Iris pigment epithelial cell (primary cell): Measurements from ENCODE around the gene DNMT3A.

Source experiments
- DNase-seq: peaks from one replicate; pipeline ENCODE4 v3.0.0-alpha.2; 2011; ENCODE audit warnings: low read depth

Gene DNMT3A

DNA sequence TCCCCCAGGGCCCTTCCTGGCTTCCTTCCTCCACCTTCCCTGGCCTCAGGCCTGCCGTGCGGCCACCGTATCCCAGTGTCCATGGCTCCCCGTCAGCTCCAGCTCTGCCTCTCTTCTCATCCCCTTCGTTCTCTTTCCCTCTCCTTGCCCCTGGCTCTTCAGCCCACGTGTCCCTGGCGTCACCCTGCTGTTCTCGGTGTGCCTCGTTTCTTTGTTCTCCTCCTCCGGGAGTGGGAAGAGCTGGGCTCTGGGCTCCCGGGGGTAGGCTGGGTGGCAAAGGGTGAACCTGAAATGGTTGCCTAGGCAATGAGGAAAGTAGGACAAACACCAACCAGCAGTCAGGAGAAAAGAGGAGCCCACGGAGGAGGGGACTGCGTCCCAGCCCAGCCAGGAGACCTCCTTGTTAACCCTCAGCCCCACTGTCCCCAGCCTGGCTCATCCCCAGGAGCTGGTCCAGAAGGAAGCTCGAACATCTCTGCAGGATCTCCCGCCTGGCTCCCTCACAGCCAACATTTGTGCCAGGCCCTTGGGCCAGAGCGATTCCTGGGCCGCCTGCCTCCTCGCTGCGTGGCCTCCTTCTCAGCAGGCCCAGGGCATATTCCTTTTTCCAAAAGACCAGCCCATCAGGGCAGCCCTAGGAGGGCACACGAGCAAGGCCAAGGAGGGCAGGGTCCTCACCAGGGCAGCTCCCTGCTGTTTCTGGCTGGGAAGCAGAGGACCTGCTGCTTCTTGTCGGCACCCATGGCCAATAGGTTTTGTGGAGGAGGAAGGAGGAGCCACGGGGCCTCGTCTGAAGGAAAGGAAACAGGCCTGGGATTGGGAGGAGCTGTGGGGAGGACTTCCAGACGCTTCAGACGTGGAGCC, 30.9 kb upstream of the DNMT3A start:
- DNase-seq: no peak

DNA sequence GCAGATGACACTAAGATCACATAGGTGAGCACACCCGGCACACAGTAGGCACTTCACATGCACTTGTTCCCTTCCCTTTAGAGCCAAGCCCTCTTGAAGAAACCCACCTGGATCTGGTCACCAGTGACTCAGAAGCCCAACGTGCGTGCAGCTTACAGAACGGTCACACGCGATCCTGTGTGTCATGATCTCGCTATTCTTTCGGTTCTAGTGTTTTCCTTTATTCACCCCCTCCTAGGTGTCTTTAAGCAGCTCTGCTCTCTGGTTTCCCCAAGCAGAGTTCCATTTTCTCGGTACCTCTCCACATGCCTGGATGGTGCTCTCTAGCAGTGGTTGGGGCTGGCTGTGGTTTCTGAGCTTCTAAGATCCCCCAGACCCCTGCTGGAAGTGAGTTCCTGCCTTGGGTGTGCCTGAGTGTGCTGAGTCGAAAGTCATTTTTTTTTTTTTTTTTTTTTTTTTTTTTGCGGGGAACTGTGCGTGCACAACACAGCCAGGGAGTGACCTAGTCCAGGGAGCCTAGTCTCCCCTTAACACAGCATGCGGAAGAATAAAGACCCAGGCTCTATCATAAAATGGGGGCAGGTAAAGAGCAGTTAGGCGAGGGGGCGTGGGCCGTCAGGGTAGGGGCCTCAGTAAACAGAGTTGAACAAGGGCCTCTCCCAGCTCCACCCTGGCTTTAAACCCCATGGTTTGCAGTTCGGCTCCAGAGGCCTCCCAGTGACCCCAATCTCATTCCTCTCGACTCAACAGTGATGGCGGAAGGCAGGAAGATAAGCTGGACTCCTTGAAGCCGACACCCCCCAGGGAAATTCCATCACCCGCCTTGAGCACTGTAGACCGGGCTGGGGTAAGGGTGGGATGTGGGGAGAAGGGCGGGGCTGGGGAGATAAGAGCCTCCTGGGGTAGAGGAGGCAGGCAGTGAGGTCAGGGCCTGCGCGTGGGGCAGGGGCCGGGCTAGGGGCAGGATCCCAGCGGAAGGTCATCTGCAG, 29.8 kb upstream of the DNMT3A start:
- DNase-seq: no peak

DNA sequence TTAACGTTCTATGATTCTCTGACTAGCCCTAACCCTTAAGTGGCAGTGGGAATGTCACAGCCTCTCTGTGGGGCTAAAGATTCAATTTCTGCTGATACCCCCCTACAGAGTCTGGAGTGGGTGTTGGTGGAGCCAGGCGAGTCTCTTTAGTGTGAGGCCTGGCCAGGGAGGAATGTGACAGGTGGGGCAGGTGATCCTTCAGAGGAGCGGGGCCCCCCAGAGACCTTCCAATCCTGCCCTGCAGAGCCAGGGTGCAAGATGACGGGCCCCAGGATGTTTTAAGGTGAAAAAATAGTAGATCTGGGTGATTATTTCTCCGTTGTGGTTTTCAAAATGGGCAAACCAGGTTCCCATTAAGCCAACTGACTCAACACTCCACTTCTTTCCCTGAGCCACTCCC, 28.2 kb upstream of the DNMT3A start:
- DNase-seq: no peak

DNA sequence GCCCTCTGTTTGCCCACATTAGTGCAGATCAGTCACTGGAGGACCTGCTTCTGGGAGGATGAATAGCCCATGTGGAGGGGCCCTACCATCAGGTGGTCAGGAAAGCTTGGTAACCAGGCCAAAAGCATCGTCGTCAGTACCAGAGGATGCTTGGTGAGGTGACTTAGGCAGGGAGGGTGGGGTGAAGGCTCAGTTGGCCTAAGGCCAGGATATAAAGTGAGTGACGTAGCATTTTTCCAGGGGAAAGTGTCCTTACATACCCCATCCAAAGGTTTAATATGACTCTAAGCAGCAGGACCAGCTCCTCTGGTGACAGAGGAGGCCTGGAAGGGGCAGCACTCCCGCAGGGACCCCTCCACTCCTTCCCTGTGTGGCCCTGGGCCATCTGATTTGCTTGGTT, 27.7 kb upstream of the DNMT3A start:
- DNase-seq: no peak

DNA sequence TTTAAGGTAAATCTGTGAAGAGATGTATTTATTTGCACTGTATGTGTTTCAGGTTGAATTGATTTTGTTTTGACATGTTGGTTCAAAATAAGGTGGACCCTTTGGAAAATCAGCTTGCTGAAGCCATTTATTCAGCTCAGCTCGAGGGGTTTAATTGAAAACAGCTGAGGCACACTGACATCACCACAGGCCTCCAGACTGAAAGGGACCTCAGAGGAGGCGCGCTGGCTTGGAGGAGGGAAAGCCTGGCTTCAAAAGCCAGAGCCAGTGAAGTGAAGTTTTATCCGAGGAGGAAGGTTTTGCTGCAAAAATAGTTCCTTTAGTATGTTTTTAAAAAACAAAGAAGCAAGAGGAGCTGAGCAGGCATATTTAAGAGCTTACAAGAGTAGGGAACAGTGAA, 26.9 kb upstream of the DNMT3A start:
- DNase-seq: no peak

- DNase-seq: no peak
These were observed 25.6 kb upstream of the DNMT3A start for GRCh38 chr2:25367296-25367695.

GRCh38 chr2:25366629-25367028, 24.9 kb upstream of the DNMT3A start:
- no peak for DNase-seq

DNA sequence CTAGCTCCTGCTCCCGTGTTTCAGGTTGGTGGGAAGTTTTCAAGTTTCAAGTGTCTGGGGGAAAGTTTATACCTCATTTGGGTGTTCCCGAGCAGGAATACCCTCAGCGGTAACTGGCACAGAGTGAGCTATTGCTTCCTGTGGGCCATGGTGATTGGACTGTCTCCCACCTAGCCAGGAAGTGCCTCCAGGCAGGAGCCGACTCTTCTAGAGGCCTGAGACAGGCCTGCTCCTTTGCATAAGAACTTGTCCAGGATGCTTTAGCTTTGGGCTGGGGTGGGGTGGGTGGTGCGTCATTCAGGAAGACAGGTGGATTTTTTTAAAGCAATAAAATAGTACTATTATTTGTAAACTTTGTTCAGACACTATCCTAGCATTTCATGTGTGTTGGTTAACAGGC, 23.5 kb upstream of the DNMT3A start:
- DNase-seq: no peak

DNA sequence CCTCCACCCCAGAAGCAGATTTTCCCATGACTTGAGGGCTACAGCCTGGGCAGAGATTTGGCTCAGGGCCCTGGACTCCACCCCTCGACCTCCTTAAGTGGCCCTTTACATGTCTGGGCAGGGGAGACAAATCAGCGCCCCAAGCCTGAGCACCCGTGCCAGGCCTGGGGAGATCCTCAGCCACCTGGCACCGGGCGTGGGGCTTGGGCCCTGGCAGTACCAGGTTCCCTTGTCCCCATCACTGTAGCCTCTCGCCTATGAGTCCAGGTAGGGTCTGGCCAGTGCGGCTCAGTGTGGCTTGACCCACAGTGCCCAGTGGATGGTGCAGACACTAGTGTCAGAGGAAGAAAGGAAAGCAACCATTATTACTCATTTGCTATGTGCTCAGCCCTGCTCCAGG, 22.0 kb upstream of the DNMT3A start:
- no peak for DNase-seq

- DNase-seq: no peak
These were observed 20.9 kb upstream of the DNMT3A start for GRCh38 chr2:25362434-25363145.

- DNase-seq: peak; percentile 84
These were observed 20.3 kb upstream of the DNMT3A start for GRCh38 chr2:25362049-25362433.

GRCh38 chr2:25361261-25362048, 19.7 kb upstream of the DNMT3A start:
- no peak for DNase-seq

GRCh38 chr2:25358836-25359235, 17.1 kb upstream of the DNMT3A start:
- DNase-seq: no peak

DNA sequence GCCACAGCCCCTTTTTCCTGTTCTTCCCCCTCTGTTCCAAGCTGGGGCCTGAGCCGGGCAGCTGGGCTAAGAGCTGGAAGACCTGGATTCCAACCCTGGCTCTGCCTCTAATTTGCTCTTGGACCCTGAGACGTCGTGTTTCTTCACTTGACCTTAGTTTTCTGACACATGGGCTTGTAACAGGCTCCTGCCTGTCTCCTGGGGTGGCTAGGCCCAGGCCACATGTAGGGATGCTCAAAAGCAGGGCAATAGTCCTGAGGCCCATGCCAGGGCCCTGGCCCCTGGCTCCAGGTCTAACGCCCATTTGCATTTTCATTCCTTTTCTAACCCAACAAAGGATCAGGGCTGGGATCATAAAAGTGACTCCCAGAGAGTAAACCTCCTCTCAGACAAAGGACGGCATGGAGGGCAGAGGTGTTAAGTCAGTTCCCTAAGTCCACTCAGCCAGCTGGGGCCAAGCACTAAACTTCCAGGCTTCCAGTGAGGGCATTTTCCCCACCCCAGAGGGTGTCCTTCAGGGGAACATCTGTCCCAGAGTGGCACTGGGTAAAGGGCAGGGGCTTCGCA, 16.6 kb upstream of the DNMT3A start:
- no peak for DNase-seq

DNA sequence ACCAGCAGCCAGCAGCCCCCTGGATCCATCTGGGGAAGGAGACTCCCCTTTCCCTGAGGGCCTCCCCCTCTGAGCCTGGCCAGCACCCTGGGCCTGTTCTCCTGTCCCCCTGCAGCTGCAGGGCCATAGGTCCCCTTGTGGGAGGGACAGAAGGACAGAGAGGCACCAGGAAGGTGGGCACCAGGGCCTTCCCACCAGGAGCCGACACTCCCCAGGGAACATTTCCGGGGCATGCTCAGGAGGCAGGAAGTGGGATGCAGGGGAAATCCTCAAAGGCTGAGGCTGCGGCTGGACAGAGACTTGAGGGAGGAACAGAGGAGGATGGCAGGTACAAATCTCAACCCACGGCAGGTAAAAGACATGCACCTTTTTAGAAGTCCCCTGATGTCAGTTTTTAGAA, 14.4 kb upstream of the DNMT3A start:
- DNase-seq: no peak

- DNase-seq: no peak
These were observed 13.5 kb upstream of the DNMT3A start for GRCh38 chr2:25355270-25355669.

DNA sequence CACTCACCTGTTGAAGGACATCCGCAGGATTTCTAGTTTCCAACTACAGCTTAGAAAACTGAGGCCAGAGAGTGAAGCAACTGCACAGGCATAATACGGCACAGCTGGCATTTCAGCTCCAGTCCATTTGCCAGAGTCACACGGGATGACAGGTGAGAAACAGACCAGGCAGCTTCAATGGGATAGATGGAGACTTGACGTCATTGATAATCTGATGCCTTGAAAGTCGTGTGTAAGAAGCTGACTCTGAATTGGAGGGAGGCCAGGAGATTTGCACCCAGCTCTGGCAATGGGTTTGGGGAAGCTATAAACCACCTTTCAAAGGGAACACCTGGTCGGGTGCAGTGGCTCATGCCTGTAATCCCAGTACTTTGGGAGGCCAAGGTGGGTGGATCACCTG, 12.4 kb upstream of the DNMT3A start:
- DNase-seq: no peak

DNA sequence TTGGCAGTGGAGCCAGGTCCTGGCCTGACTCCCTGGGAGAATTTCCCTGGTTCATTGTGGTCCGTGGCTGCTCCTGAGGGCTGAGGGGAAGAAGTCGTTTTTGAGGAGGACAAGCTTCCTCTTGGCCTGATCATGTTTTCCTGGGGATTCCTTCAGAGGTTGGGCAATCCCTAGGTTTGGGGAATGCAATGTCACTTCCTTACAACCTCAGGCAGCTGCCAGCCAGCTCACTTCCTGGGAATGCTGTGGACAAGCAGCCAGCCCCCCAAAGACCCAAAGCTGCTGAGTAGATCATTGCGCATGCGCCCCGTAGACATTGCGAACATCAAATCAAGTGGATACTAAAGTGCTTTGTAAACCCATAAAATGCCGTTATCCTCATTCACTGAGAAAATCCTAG, 7.7 kb upstream of the DNMT3A start:
- peak; percentile 47 for DNase-seq

DNA sequence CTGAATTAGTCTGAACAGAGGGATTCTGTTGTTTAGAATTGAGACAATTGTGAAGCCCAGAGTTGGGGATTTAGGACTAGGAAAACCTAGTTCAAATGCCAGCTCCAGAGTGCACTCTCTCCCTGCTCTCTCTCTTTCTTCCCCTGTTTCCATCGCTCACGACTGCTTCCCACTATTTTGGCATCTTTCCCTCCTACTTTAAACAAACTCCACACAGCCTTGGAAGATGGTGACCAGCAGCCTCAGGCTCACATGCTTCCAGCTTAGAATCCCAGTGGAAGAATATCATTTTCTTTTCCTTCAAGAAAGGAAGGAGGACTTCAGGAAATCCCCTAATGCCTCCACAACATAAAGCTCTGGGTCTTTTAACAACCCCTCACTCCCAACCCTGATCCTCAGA, 6.1 kb upstream of the DNMT3A start:
- DNase-seq: no peak

DNA sequence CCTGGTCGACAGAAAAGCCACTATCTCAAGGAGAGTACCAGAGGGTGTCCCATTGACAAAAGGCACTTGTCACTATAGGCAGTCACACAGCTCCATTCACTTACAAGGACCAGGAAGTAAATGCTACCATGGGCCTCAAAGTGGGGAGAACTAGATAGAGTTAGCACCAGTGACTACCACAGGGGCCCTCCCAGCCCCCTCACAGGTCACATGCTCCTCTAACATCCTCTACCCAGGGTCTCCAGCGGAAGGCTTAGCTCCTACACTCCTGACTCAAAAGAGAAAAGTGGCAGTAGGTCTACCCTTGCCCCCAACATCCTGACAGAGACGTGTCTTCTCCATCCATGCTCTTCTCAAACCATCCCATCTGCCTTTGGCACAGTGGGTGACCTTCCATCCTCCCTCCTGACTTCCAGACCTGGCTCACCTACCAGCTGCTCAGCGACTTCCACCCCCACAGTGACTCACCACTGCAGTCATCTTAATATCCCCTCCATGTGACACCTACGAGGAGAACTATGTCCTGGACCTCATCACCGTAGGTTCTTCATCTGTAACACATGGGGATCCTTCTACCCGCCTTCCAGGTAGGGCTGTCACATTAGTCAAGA, 5.6 kb upstream of the DNMT3A start:
- peak; percentile 40 for DNase-seq
